CD4-positive, alpha-beta memory T cell (primary cell): ENCODE results near the gene PRR15L. TPM values are rescaled to one million over a fixed set of nuclear protein-coding genes. Genes with fewer than 3 reads are reported as not detected.
A peak's percentile ranks its signal among the peaks of the same experiment; 100 is the strongest.

Experiments
- CTCF ChIA-PET: fragments of 350-600 bp; sonication (Branson Sonifier 250); formaldehyde crosslinking; loops from one replicate; lab custom pipeline; 2021; ENCODE audit warnings: inconsistent platforms; ENCODE audit not compliant: partially characterized antibody; lab: Charles Lee
- POLR2A ChIA-PET: fragments of 350-600 bp; sonication (Branson Sonifier 250); formaldehyde crosslinking; loops from one replicate; lab custom pipeline; 2021; ENCODE audit not compliant: partially characterized antibody; lab: Charles Lee
- DNase-seq, 5 donors: peaks; one replicate each; pipeline versions ENCODE4 v3.0.0 to v3.0.0-alpha.2; 2020 to 2022; ENCODE audit warnings: mixed read lengths in 1 of 5
- H3K27ac ChIP-seq: one replicate; pipeline ENCODE4 v1.7.0; 2013; ENCODE audit warnings: low read depth, low read length
- H3K27me3 ChIP-seq: 2 replicates; pipeline ENCODE4 v1.7.0; 2013; ENCODE audit warnings: mild to moderate bottlenecking, low read length, moderate library complexity; ENCODE audit not compliant: insufficient read depth
- H3K36me3 ChIP-seq: 2 replicates; pipeline ENCODE4 v1.7.0; 2013; ENCODE audit warnings: mild to moderate bottlenecking, low read length, moderate library complexity; ENCODE audit not compliant: insufficient read depth
- H3K4me1 ChIP-seq: 2 replicates; pipeline ENCODE4 v1.7.0; 2013; ENCODE audit warnings: mild to moderate bottlenecking, low read length, moderate library complexity; ENCODE audit not compliant: insufficient read depth
- H3K4me3 ChIP-seq, 2 donors: one replicate each; pipeline ENCODE4 v1.7.0; 2013; ENCODE audit warnings: low read length in 2 of 2, mild to moderate bottlenecking in 1 of 2
- H3K9me3 ChIP-seq, 2 donors: one replicate each; pipeline ENCODE4 v1.7.0; 2013; ENCODE audit warnings: low read length in 2 of 2, control low read depth in 1 of 2; ENCODE audit not compliant: control insufficient read depth in 1 of 2
- H3K27ac Mint-ChIP-seq, 7 donors: one replicate each; pipeline ENCODE4 v1.8.0; 2020 to 2021; ENCODE audit warnings: mixed read lengths in 7 of 7, mild to moderate bottlenecking in 6 of 7, inconsistent platforms in 3 of 7, moderate library complexity in 3 of 7
- H3K27me3 Mint-ChIP-seq, 2 donors: one replicate each; pipeline ENCODE4 v1.8.0; 2020 to 2021; ENCODE audit warnings: mixed read lengths in 2 of 2
- H3K36me3 Mint-ChIP-seq, 2 donors: one replicate each; pipeline ENCODE4 v1.8.0; 2020 to 2021; ENCODE audit warnings: mixed read lengths in 2 of 2, inconsistent platforms in 1 of 2, mild to moderate bottlenecking in 1 of 2
- H3K4me1 Mint-ChIP-seq, 4 donors: one replicate each; pipeline ENCODE4 v1.8.0; 2020 to 2021; ENCODE audit warnings: mixed read lengths in 4 of 4, mild to moderate bottlenecking in 1 of 4
- H3K4me3 Mint-ChIP-seq, 8 donors: one replicate each; pipeline ENCODE4 v1.8.0; 2020 to 2021; ENCODE audit warnings: mixed read lengths in 8 of 8, mild to moderate bottlenecking in 7 of 8, moderate library complexity in 6 of 8, inconsistent platforms in 3 of 8
- H3K9me3 Mint-ChIP-seq, 8 donors: one replicate each; pipeline ENCODE4 v1.8.0; 2020 to 2021; ENCODE audit warnings: mixed read lengths in 8 of 8, mild to moderate bottlenecking in 5 of 8, inconsistent platforms in 3 of 8, moderate library complexity in 1 of 8
- intact Hi-C: fragments of 100-400 bp; cut with micrococcal nuclease; formaldehyde crosslinking; loops from one replicate; pipeline ENCODE4 v1.15.1; 2023
- polyA plus RNA-seq, 2 donors: library from polyadenylated mRNA; unstranded; fragments of 300-500 nt; fragmentation: Illumina TruSeq; gene quantifications; one replicate each; pipeline ENCODE4 v1.2.3, GENCODE V29; 2021
- total RNA-seq, 2 experiments: library from RNA; stranded (reverse); gene quantifications; one replicate each; pipeline ENCODE4 v1.2.3, GENCODE V29; 2021

The PRR15L gene
- total and polyA plus RNA-seq, 4 experiments from 2014 or later: 0.11 TPM; not detected in 3

GRCh38 chr17:47913050-47913449 is 44.6 kb downstream of the PRR15L start:
- Mint-ChIP-seq H3K36me3 (peaks cover 29 to 45% of the 10 kb centered on the region in 2 donors), H3K9me3 (no peaks in the 10 kb centered on the region), H3K27me3 (no peaks in the 10 kb centered on the region), H3K4me1 (peaks cover 15 to 27% (median 20%) of the 10 kb centered on the region in 4 donors), H3K4me3 (no peak overlapping the region), H3K27ac (peak overlapping the region in 4 of 7 donors; percentile 3 to 74 (median 51))
- Histone ChIP-seq H3K4me1 (peaks cover 7% of the 10 kb centered on the region), H3K36me3 (peaks cover 20% of the 10 kb centered on the region), H3K9me3 (no peaks in the 10 kb centered on the region), H3K27me3 (no peaks in the 10 kb centered on the region), H3K4me3 (no peak overlapping the region), H3K27ac (no peak overlapping the region)
- intact Hi-C loops: no loop called here
- ChIA-PET POLR2A (no interaction called here), CTCF (no interaction called here)
- DNase-seq: no peak

- DNase-seq: no peak
- POLR2A ChIA-PET: interaction anchor here (2.1 kb wide), 1 partner anchor 13 kb away, joined by 9 read pairs; the partner anchor contains the start of gene SP2
- CTCF ChIA-PET: interaction anchor here (1.1 to 2.6 kb wide), 2 partner anchors 41 to 67 kb away, joined by 3 to 6 read pairs; partner anchors contain the start of gene SCRN2
- Mint-ChIP-seq H3K27ac (peak overlapping the region in 2 of 7 donors; percentile 15 to 47), H3K27me3 (no peaks in the 10 kb centered on the region), H3K4me1 (peaks cover 31 to 38% (median 36%) of the 10 kb centered on the region in 4 donors), H3K36me3 (peaks cover 29 to 33% of the 10 kb centered on the region in 2 donors), H3K4me3 (no peak overlapping the region), H3K9me3 (no peaks in the 10 kb centered on the region)
- Histone ChIP-seq H3K27ac (no peak overlapping the region), H3K36me3 (peaks cover 5% of the 10 kb centered on the region), H3K4me1 (no peaks in the 10 kb centered on the region), H3K27me3 (no peaks in the 10 kb centered on the region), H3K9me3 (no peaks in the 10 kb centered on the region), H3K4me3 (no peak overlapping the region)
- intact Hi-C loops: no loop called here
Observed at GRCh38 chr17:47907932-47908562, 49.6 kb downstream of the PRR15L start.

GRCh38 chr17:47906443-47906842 is 51.2 kb downstream of the PRR15L start:
- Histone ChIP-seq H3K9me3 (no peaks in the 10 kb centered on the region), H3K27me3 (no peaks in the 10 kb centered on the region), H3K27ac (no peak overlapping the region), H3K4me1 (no peaks in the 10 kb centered on the region), H3K4me3 (no peak overlapping the region), H3K36me3 (peaks cover 5% of the 10 kb centered on the region)
- intact Hi-C loops: no loop called here
- POLR2A ChIA-PET: no interaction called here
- H3K9me3 Mint-ChIP-seq: no peaks in the 10 kb centered on the region
- CTCF ChIA-PET: no interaction called here
- H3K4me3 Mint-ChIP-seq: no peak overlapping the region
- peaks cover 36 to 42% of the 10 kb centered on the region in 2 donors for H3K36me3 Mint-ChIP-seq
- no peak for DNase-seq
- H3K27me3 Mint-ChIP-seq: no peaks in the 10 kb centered on the region
- peaks cover 37 to 47% (median 44%) of the 10 kb centered on the region in 4 donors for H3K4me1 Mint-ChIP-seq
- peak overlapping the region in 6 of 7 donors; percentile 2 to 85 (median 27) for H3K27ac Mint-ChIP-seq

GRCh38 chr17:47905221-47905733 is 52.4 kb downstream of the PRR15L start:
- H3K36me3 Mint-ChIP-seq: peaks cover 36 to 45% of the 10 kb centered on the region in 2 donors
- Histone ChIP-seq H3K9me3 (no peaks in the 10 kb centered on the region), H3K27ac (no peak overlapping the region), H3K36me3 (peaks cover 5% of the 10 kb centered on the region), H3K27me3 (no peaks in the 10 kb centered on the region), H3K4me1 (no peaks in the 10 kb centered on the region), H3K4me3 (no peak overlapping the region)
- H3K4me3 Mint-ChIP-seq: no peak overlapping the region
- H3K27ac Mint-ChIP-seq: peak overlapping the region in 2 of 7 donors; percentile 31 to 79
- H3K4me1 Mint-ChIP-seq: peaks cover 37 to 54% (median 44%) of the 10 kb centered on the region in 4 donors
- no peak for DNase-seq
- H3K9me3 Mint-ChIP-seq: no peaks in the 10 kb centered on the region
- CTCF ChIA-PET: interaction anchor here (0.9 to 2.1 kb wide), 2 partner anchors 16 to 65 kb away, joined by 3 to 7 read pairs; partner anchors contain the start of gene CDK5RAP3
- H3K27me3 Mint-ChIP-seq: no peaks in the 10 kb centered on the region
- POLR2A ChIA-PET: interaction anchor here (1.1 kb wide), 1 partner anchor 10 kb away, joined by 6 read pairs; the partner anchor contains the start of gene SP2
- intact Hi-C loops: no loop called here

GRCh38 chr17:47902039-47902744 is 55.5 kb downstream of the PRR15L start:
- Histone ChIP-seq H3K27ac (no peak overlapping the region), H3K4me3 (no peak overlapping the region), H3K9me3 (no peaks in the 10 kb centered on the region), H3K36me3 (peaks cover 13% of the 10 kb centered on the region), H3K4me1 (peaks cover 24% of the 10 kb centered on the region), H3K27me3 (no peaks in the 10 kb centered on the region)
- peaks cover 43 to 68% (median 48%) of the 10 kb centered on the region in 4 donors for H3K4me1 Mint-ChIP-seq
- POLR2A ChIA-PET: no interaction called here
- no peaks in the 10 kb centered on the region for H3K27me3 Mint-ChIP-seq
- CTCF ChIA-PET: interaction anchor here (1.2 kb wide), 1 partner anchor 11 kb away, joined by 3 read pairs; no protein-coding TSS in a partner anchor
- peaks cover 38 to 47% of the 10 kb centered on the region in 2 donors for H3K36me3 Mint-ChIP-seq
- intact Hi-C loops: no loop called here
- H3K27ac Mint-ChIP-seq: peak overlapping the region in 2 of 7 donors; percentile 35 to 61
- peak overlapping the region in 1 of 8 donors; percentile 7 for H3K4me3 Mint-ChIP-seq
- no peak for DNase-seq
- no peaks in the 10 kb centered on the region for H3K9me3 Mint-ChIP-seq

Other genes starting within 250 kb of the PRR15L start
- gene TBX21, start 224.6 kb downstream of the PRR15L start, total RNA-seq: 10 to 100 TPM; 15.8 to 17.9 TPM
- gene TBX21, start 224.6 kb downstream of the PRR15L start, polyA plus RNA-seq: 10 to 100 TPM in 1 of 2 donors, 1 to 10 TPM in 1; 6.8 to 11.5 TPM
- 10 to 100 TPM; 46.5 to 50.4 TPM for gene OSBPL7, start 136.1 kb downstream of the PRR15L start, total RNA-seq
- 1 to 10 TPM; 1.6 to 7.9 TPM for gene OSBPL7, start 136.1 kb downstream of the PRR15L start, polyA plus RNA-seq
- gene MRPL10, start 126.3 kb downstream of the PRR15L start, total RNA-seq: 10 to 100 TPM; 39.6 to 41.4 TPM
- 10 to 100 TPM; 45.9 to 69.6 TPM for gene MRPL10, start 126.3 kb downstream of the PRR15L start, polyA plus RNA-seq
- under 1 TPM; 0.23 to 0.69 TPM for gene LRRC46, start 126.2 kb downstream of the PRR15L start, total RNA-seq
- gene LRRC46, start 126.2 kb downstream of the PRR15L start, polyA plus RNA-seq: not detected
- 10 to 100 TPM; 26.4 to 30.5 TPM for gene SCRN2, start 116.6 kb downstream of the PRR15L start, total RNA-seq
- 10 to 100 TPM; 15.7 to 19.5 TPM for gene SCRN2, start 116.6 kb downstream of the PRR15L start, polyA plus RNA-seq
- gene SP6, start 106.7 kb downstream of the PRR15L start, total RNA-seq: not detected
- not detected for gene SP6, start 106.7 kb downstream of the PRR15L start, polyA plus RNA-seq
- 10 to 100 TPM; 39.6 to 39.9 TPM for gene SP2, start 61.6 kb downstream of the PRR15L start, total RNA-seq
- 10 to 100 TPM in 1 of 2 donors, 1 to 10 TPM in 1; 3.0 to 17.1 TPM for gene SP2, start 61.6 kb downstream of the PRR15L start, polyA plus RNA-seq
- gene PNPO, start 16.3 kb downstream of the PRR15L start, total RNA-seq: 10 to 100 TPM; 12.1 TPM
- 10 to 100 TPM; 19.9 to 23.4 TPM for gene PNPO, start 16.3 kb downstream of the PRR15L start, polyA plus RNA-seq
- gene CDK5RAP3, start 13.2 kb upstream of the PRR15L start, total RNA-seq: 100 to 1,000 TPM; 340 to 343 TPM
- gene CDK5RAP3, start 13.2 kb upstream of the PRR15L start, polyA plus RNA-seq: 10 to 100 TPM; 75.1 to 99.2 TPM
- 1 to 10 TPM; 1.9 to 2.0 TPM for gene COPZ2, start 79.9 kb upstream of the PRR15L start, total RNA-seq
- gene COPZ2, start 79.9 kb upstream of the PRR15L start, polyA plus RNA-seq: 1 to 10 TPM; 1.6 to 1.9 TPM
- gene NFE2L1, start 90.5 kb upstream of the PRR15L start, total RNA-seq: 10 to 100 TPM; 53.5 to 62.5 TPM
- gene NFE2L1, start 90.5 kb upstream of the PRR15L start, polyA plus RNA-seq: 10 to 100 TPM in 1 of 2 donors, 1 to 10 TPM in 1; 2.9 to 16.2 TPM
- gene CBX1, start 143.6 kb upstream of the PRR15L start, total RNA-seq: 10 to 100 TPM; 33.9 to 37.1 TPM
- gene CBX1, start 143.6 kb upstream of the PRR15L start, polyA plus RNA-seq: 10 to 100 TPM; 10.1 to 19.8 TPM
- gene SNX11, start 149.9 kb upstream of the PRR15L start, total RNA-seq: 10 to 100 TPM; 20.8 to 22.0 TPM
- gene SNX11, start 149.9 kb upstream of the PRR15L start, polyA plus RNA-seq: 10 to 100 TPM; 17.9 to 18.1 TPM